SK-N-SH treated with all-trans-retinoic acid at 6 μM for 48 hours (cell line): ENCODE data around the gene PCDH17.

ENCODE experiments used
- ARNTL ChIP-seq: fragments of 450-650 bp; formaldehyde crosslinking; IDR thresholded peaks from 2 replicates; pipeline ENCODE4 v1.5.0; 2020; ENCODE audit warnings: low read depth, mild to moderate bottlenecking, moderate library complexity, borderline replicate concordance
- ESRRG ChIP-seq: fragments of 250-450 bp; sonication (Bioruptor Pico); IDR thresholded peaks from 2 replicates; pipeline ENCODE4 v1.6.1; 2021; ENCODE audit warnings: mild to moderate bottlenecking
- OSR1 ChIP-seq: fragments of 250-450 bp; sonication (Bioruptor Pico); IDR thresholded peaks from 2 replicates; pipeline ENCODE4 v1.8.0; 2022; ENCODE audit warnings: moderate library complexity, mild to moderate bottlenecking, inconsistent platforms
- RARB ChIP-seq: fragments of 250-450 bp; sonication (Bioruptor Pico); IDR thresholded peaks from 2 replicates; pipeline ENCODE4 v1.8.0; 2021; ENCODE audit warnings: mild to moderate bottlenecking, moderate library complexity
- SNAI2 ChIP-seq: fragments of 250-450 bp; sonication (Bioruptor Pico); IDR thresholded peaks from 2 replicates; pipeline ENCODE4 v1.5.0; 2020; ENCODE audit warnings: mild to moderate bottlenecking, moderate library complexity
- TOX ChIP-seq: fragments of 250-450 bp; sonication (Bioruptor Pico); IDR thresholded peaks from 2 replicates; pipeline ENCODE4 v1.8.0; 2021; ENCODE audit warnings: mild to moderate bottlenecking, moderate library complexity, borderline replicate concordance
- ZFP3 ChIP-seq: fragments of 250-450 bp; sonication (Bioruptor Pico); IDR thresholded peaks from 2 replicates; pipeline ENCODE4 v1.5.0; 2020; ENCODE audit warnings: mild to moderate bottlenecking, moderate library complexity
- ZNF565 ChIP-seq: fragments of 450-650 bp; formaldehyde crosslinking; conservative IDR thresholded peaks from 2 replicates; pipeline ENCODE4 v1.5.0; 2020; ENCODE audit warnings: low read depth, mild to moderate bottlenecking, moderate library complexity
- ZNF70 ChIP-seq: fragments of 450-650 bp; formaldehyde crosslinking; IDR thresholded peaks from 2 replicates; pipeline ENCODE4 v1.5.0; 2020; ENCODE audit warnings: mild to moderate bottlenecking, moderate library complexity
- TF ChIP-seq, protein P1 (sequence below): fragments of 250-450 bp; sonication (Bioruptor Pico); IDR thresholded peaks from 2 replicates; pipeline ENCODE4 v1.8.0; 2020; ENCODE audit warnings: mild to moderate bottlenecking, moderate library complexity, borderline replicate concordance
- TF ChIP-seq, protein P2 (sequence below): fragments of 250-450 bp; sonication (Bioruptor Pico); IDR thresholded peaks from 2 replicates; pipeline ENCODE4 v1.5.1; 2020; ENCODE audit warnings: low read depth, mild to moderate bottlenecking, moderate library complexity

DNA sequence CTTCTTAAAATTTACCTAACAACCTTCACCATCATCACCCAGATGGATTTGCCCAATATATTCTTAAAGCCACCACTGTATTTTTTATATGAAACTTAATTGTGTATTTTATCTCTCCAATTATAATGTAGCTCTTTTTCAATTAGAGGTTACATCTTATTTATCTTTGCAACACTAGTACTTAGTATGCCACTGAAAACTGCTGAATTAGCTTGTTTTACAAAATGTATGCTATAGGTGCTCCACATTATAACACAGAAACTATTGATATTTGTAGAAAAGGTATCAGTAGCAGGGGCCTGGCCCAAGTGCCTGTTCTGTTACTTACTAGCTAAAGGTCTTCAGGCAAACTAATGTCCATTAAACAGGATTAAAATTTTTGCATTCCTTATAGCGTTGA is 35.8 kb upstream of the PCDH17 start:
- TF ChIP-seq ESRRG (no peak), ZNF70 (CRISPR knock-in tag) (no peak), ARNTL (CRISPR knock-in tag) (no peak), SNAI2 (CRISPR knock-in tag) (no peak), ZFP3 (no peak), TOX (no peak), OSR1 (no peak), RARB (no peak), ZNF565 (no peak)
- TF ChIP-seq, protein P1, sequence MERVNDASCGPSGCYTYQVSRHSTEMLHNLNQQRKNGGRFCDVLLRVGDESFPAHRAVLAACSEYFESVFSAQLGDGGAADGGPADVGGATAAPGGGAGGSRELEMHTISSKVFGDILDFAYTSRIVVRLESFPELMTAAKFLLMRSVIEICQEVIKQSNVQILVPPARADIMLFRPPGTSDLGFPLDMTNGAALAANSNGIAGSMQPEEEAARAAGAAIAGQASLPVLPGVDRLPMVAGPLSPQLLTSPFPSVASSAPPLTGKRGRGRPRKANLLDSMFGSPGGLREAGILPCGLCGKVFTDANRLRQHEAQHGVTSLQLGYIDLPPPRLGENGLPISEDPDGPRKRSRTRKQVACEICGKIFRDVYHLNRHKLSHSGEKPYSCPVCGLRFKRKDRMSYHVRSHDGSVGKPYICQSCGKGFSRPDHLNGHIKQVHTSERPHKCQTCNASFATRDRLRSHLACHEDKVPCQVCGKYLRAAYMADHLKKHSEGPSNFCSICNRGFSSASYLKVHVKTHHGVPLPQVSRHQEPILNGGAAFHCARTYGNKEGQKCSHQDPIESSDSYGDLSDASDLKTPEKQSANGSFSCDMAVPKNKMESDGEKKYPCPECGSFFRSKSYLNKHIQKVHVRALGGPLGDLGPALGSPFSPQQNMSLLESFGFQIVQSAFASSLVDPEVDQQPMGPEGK (CRISPR knock-in tag), result no peak
- TF ChIP-seq, protein P2, sequence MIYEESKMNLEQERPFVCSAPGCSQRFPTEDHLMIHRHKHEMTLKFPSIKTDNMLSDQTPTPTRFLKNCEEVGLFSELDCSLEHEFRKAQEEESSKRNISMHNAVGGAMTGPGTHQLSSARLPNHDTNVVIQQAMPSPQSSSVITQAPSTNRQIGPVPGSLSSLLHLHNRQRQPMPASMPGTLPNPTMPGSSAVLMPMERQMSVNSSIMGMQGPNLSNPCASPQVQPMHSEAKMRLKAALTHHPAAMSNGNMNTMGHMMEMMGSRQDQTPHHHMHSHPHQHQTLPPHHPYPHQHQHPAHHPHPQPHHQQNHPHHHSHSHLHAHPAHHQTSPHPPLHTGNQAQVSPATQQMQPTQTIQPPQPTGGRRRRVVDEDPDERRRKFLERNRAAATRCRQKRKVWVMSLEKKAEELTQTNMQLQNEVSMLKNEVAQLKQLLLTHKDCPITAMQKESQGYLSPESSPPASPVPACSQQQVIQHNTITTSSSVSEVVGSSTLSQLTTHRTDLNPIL (CRISPR knock-in tag), result no peak
